WTC11 (cell line): Measurements from ENCODE around the gene FAM131C. TPM values are rescaled to one million over a fixed set of nuclear protein-coding genes. Genes with fewer than 3 reads are reported as not detected.

ENCODE experiments used
- ATAC-seq: fragments of 200-7000 bp; cut with Tn5 transposase; 2 replicates; pipeline ENCODE4 v1.10.0; 2021; ENCODE audit warnings: mild to moderate bottlenecking, moderate library complexity
- CTCF ChIA-PET: fragments of 300-600 bp; sonication (Branson Sonifier 250); formaldehyde crosslinking; loops from one replicate; lab custom pipeline; 2021; ENCODE audit warnings: antibody characterized with exemption; lab: Charles Lee
- POLR2A ChIA-PET: fragments of 350-600 bp; sonication (Branson Sonifier 250); formaldehyde crosslinking; loops from one replicate; lab custom pipeline; 2021; ENCODE audit warnings: antibody characterized with exemption; lab: Charles Lee
- DNase-seq: peaks from one replicate; pipeline ENCODE4 v3.0.0; 2021; ENCODE audit warnings: low spot score
- H3K27ac Mint-ChIP-seq: 2 replicates; pipeline ENCODE4 v1.8.0; 2021; ENCODE audit warnings: mixed read lengths
- H3K27me3 Mint-ChIP-seq: 2 replicates; pipeline ENCODE4 v1.8.0; 2021; ENCODE audit warnings: low read depth, mild to moderate bottlenecking, moderate library complexity, mixed read lengths
- H3K36me3 Mint-ChIP-seq: 2 replicates; pipeline ENCODE4 v1.8.0; 2021; ENCODE audit warnings: mixed read lengths
- H3K4me1 Mint-ChIP-seq: 2 replicates; pipeline ENCODE4 v1.8.0; 2022; ENCODE audit warnings: mixed read lengths
- H3K4me3 Mint-ChIP-seq: 2 replicates; pipeline ENCODE4 v1.8.0; 2021; ENCODE audit warnings: mild to moderate bottlenecking, moderate library complexity, mixed read lengths
- H3K9me3 Mint-ChIP-seq: 2 replicates; pipeline ENCODE4 v1.8.0; 2021; ENCODE audit warnings: mixed read lengths
- ARID4B ChIP-seq: sonication (generic); formaldehyde crosslinking; IDR thresholded peaks from 2 replicates; pipeline ENCODE4 v1.8.0; 2023; ENCODE audit warnings: missing genetic modification reagents, mild to moderate bottlenecking, borderline replicate concordance
- ATF1 ChIP-seq: sonication (generic); formaldehyde crosslinking; IDR thresholded peaks from 2 replicates; pipeline ENCODE4 v1.8.1; 2023; ENCODE audit warnings: mild to moderate bottlenecking, moderate library complexity, missing genetic modification reagents
- ATF3 ChIP-seq: sonication (generic); formaldehyde crosslinking; conservative IDR thresholded peaks from 2 replicates; pipeline ENCODE4 v1.8.1; 2022; ENCODE audit warnings: mild to moderate bottlenecking, missing genetic modification reagents
- CBFB ChIP-seq: sonication (generic); formaldehyde crosslinking; IDR thresholded peaks from 2 replicates; pipeline ENCODE4 v1.8.1; 2022; ENCODE audit warnings: mild to moderate bottlenecking, low read depth, missing genetic modification reagents
- CDX4 ChIP-seq: fragments of 250-450 bp; sonication (Bioruptor Pico); IDR thresholded peaks from 2 replicates; pipeline ENCODE4 v1.9.0; 2021; ENCODE audit warnings: moderate library complexity, mild to moderate bottlenecking, inconsistent platforms, borderline replicate concordance
- CREM ChIP-seq: sonication (generic); formaldehyde crosslinking; IDR thresholded peaks from 2 replicates; pipeline ENCODE4 v1.8.1; 2022; ENCODE audit warnings: mild to moderate bottlenecking, missing genetic modification reagents, moderate library complexity
- CTCF ChIP-seq: fragments of 200-600 bp; IDR thresholded peaks from 2 replicates; pipeline ENCODE4 v1.8.0; 2022; ENCODE audit warnings: antibody characterized with exemption
- E2F5 ChIP-seq: sonication (generic); formaldehyde crosslinking; IDR thresholded peaks from 2 replicates; pipeline ENCODE4 v1.8.1; 2022; ENCODE audit warnings: mild to moderate bottlenecking, moderate library complexity, missing genetic modification reagents
- ERG ChIP-seq: fragments of 250-450 bp; sonication (Bioruptor Pico); IDR thresholded peaks from 2 replicates; pipeline ENCODE4 v1.8.0; 2021; ENCODE audit warnings: mild to moderate bottlenecking
- ESRRA ChIP-seq: sonication (generic); formaldehyde crosslinking; IDR thresholded peaks from 2 replicates; pipeline ENCODE4 v1.8.1; 2022; ENCODE audit warnings: mild to moderate bottlenecking, missing genetic modification reagents, borderline replicate concordance
- ETV6 ChIP-seq: sonication (generic); formaldehyde crosslinking; IDR thresholded peaks from 2 replicates; pipeline ENCODE4 v1.8.1; 2022; ENCODE audit warnings: mild to moderate bottlenecking, missing genetic modification reagents
- FOXJ3 ChIP-seq: sonication (generic); formaldehyde crosslinking; IDR thresholded peaks from 2 replicates; pipeline ENCODE4 v1.9.0; 2021; ENCODE audit warnings: missing genetic modification reagents, mild to moderate bottlenecking, borderline replicate concordance
- GRHL2 ChIP-seq: fragments of 250-450 bp; sonication (Bioruptor Pico); IDR thresholded peaks from 2 replicates; pipeline ENCODE4 v1.8.0; 2022; ENCODE audit warnings: mild to moderate bottlenecking, moderate library complexity; ENCODE audit not compliant: insufficient replicate concordance, severe bottlenecking
- IRF1 ChIP-seq: sonication (generic); formaldehyde crosslinking; IDR thresholded peaks from 2 replicates; pipeline ENCODE4 v1.8.0; 2023; ENCODE audit warnings: missing genetic modification reagents
- MAX ChIP-seq: sonication (generic); formaldehyde crosslinking; IDR thresholded peaks from 2 replicates; pipeline ENCODE4 v1.8.0; 2022; ENCODE audit warnings: mild to moderate bottlenecking, missing genetic modification reagents
- NFE2L1 ChIP-seq: sonication (generic); formaldehyde crosslinking; IDR thresholded peaks from 2 replicates; pipeline ENCODE4 v1.8.1; 2023; ENCODE audit warnings: missing genetic modification reagents
- PREB ChIP-seq: sonication (generic); formaldehyde crosslinking; IDR thresholded peaks from 2 replicates; pipeline ENCODE4 v1.8.1; 2022; ENCODE audit warnings: mild to moderate bottlenecking, missing genetic modification reagents, moderate library complexity, borderline replicate concordance
- PRRX2 ChIP-seq: fragments of 250-450 bp; sonication (Bioruptor Pico); IDR thresholded peaks from 2 replicates; pipeline ENCODE4 v1.8.0; 2021; ENCODE audit warnings: mild to moderate bottlenecking
- SMAD3 ChIP-seq: sonication (generic); formaldehyde crosslinking; IDR thresholded peaks from 2 replicates; pipeline ENCODE4 v1.8.0; 2022; ENCODE audit warnings: missing genetic modification reagents, mild to moderate bottlenecking, borderline replicate concordance
- SOX15 ChIP-seq: fragments of 250-450 bp; sonication (Bioruptor Pico); IDR thresholded peaks from 2 replicates; pipeline ENCODE4 v1.9.0; 2021; ENCODE audit warnings: mild to moderate bottlenecking
- ZNF416 ChIP-seq: fragments of 250-450 bp; sonication (Bioruptor Pico); IDR thresholded peaks from 2 replicates; pipeline ENCODE4 v1.9.0; 2021; ENCODE audit warnings: mild to moderate bottlenecking, inconsistent platforms
- total RNA-seq: library from RNA; stranded (reverse); gene quantifications from 3 replicates; pipeline ENCODE4 v1.2.3, GENCODE V29; 2021

The FAM131C gene
- total RNA-seq, 1 experiment from 2014 or later: 1.4 TPM

GRCh38 chr1:16011936-16012589 lies 61.4 kb downstream of the FAM131C start:
- TF ChIP-seq FOXJ3 (CRISPR knock-in tag): no peak
- no peak for TF ChIP-seq ATF3 (CRISPR knock-in tag)
- no peak for TF ChIP-seq CREM (CRISPR knock-in tag)
- TF ChIP-seq CTCF: no peak
- TF ChIP-seq SOX15 (CRISPR knock-in tag): no peak
- TF ChIP-seq E2F5 (CRISPR knock-in tag): no peak
- TF ChIP-seq ESRRA (CRISPR knock-in tag): no peak
- TF ChIP-seq SMAD3 (CRISPR knock-in tag): no peak
- no peak for TF ChIP-seq IRF1 (CRISPR knock-in tag)
- no peak for TF ChIP-seq PRRX2 (CRISPR knock-in tag)
- TF ChIP-seq PREB (CRISPR knock-in tag): no peak
- no peak for TF ChIP-seq ERG (CRISPR knock-in tag)
- no peak for TF ChIP-seq MAX
- no peak for TF ChIP-seq NFE2L1 (CRISPR knock-in tag)
- TF ChIP-seq, all 79 proteins: peak for 0
- peaks cover 44% of the 10 kb centered on the region for H3K4me1 Mint-ChIP-seq
- H3K9me3 Mint-ChIP-seq: no peaks in the 10 kb centered on the region
- H3K36me3 Mint-ChIP-seq: no peaks in the 10 kb centered on the region
- peak overlapping the region; percentile 56 for H3K4me3 Mint-ChIP-seq
- POLR2A ChIA-PET: no interaction called here
- CTCF ChIA-PET: interaction anchor here (0.9 to 4.1 kb wide), 8 partner anchors 14 to 70 kb away, joined by 3 to 20 read pairs (median 3); partner anchors contain the start of gene ZBTB17
- no peaks in the 10 kb centered on the region for H3K27me3 Mint-ChIP-seq
- DNase-seq: no peak
- no peak for ATAC-seq
- H3K27ac Mint-ChIP-seq: peak overlapping the region; percentile 84

- Mint-ChIP-seq H3K4me3 (no peak overlapping the region), H3K27ac (no peak overlapping the region; the same call in 1 of the 2 replicates), H3K4me1 (peaks cover 41% of the 10 kb centered on the region), H3K36me3 (no peaks in the 10 kb centered on the region), H3K9me3 (no peaks in the 10 kb centered on the region), H3K27me3 (no peaks in the 10 kb centered on the region)
- ChIA-PET POLR2A (no interaction called here), CTCF (interaction anchor here (1.1 to 3.7 kb wide), 4 partner anchors 15 to 219 kb away, joined by 5 to 20 read pairs (median 14); no protein-coding TSS in a partner anchor)
- no peak for DNase-seq
- no peak for ATAC-seq
- TF ChIP-seq ETV6: no peak
- TF ChIP-seq ZNF416 (CRISPR knock-in tag): no peak
- TF ChIP-seq CBFB (CRISPR knock-in tag): no peak
- no peak for TF ChIP-seq ATF1 (CRISPR knock-in tag)
- TF ChIP-seq ERG (CRISPR knock-in tag): no peak
- TF ChIP-seq PRRX2 (CRISPR knock-in tag): no peak
- TF ChIP-seq ARID4B: no peak
- no peak for TF ChIP-seq GRHL2 (CRISPR knock-in tag)
- no peak for TF ChIP-seq CDX4
Measured at GRCh38 chr1:16010837-16011236, 62.6 kb downstream of the FAM131C start.
